Aorta (tissue), 5 donors: Measurements from ENCODE around the gene APOL5. TPM values are rescaled to one million over a fixed set of nuclear protein-coding genes. Genes with fewer than 3 reads are reported as not detected.

ENCODE experiments used
- ATAC-seq: fragments of 200-7000 bp; cut with Tn5 transposase; one replicate; pipeline ENCODE4 v1.9.1; 2022; ENCODE audit warnings: moderate library complexity; ENCODE audit not compliant: low FRiP score
- DNase-seq, 2 donors: peaks; one replicate each; pipeline ENCODE4 v3.0.0-alpha.2; 2020
- H3K27ac ChIP-seq, 2 donors: one replicate each; pipeline ENCODE4 v1.5.1; 2013; ENCODE audit warnings: low read length in 2 of 2, mild to moderate bottlenecking in 2 of 2, moderate library complexity in 2 of 2, control low read depth in 1 of 2, inconsistent platforms in 1 of 2, low read depth in 1 of 2
- H3K27me3 ChIP-seq, 2 donors: one replicate each; pipeline ENCODE4 v1.6.1; 2013; ENCODE audit warnings: control low read depth in 1 of 2, low read length in 1 of 2, mild to moderate bottlenecking in 1 of 2, moderate library complexity in 1 of 2; ENCODE audit not compliant: insufficient read depth in 2 of 2, control insufficient read depth in 1 of 2
- H3K36me3 ChIP-seq, 2 donors: one replicate each; pipeline ENCODE4 v1.6.1; 2013; ENCODE audit warnings: control low read depth in 1 of 2, low read length in 1 of 2, mild to moderate bottlenecking in 1 of 2; ENCODE audit not compliant: insufficient read depth in 2 of 2, control insufficient read depth in 1 of 2
- H3K4me1 ChIP-seq, 2 donors: one replicate each; pipeline ENCODE4 v1.6.1; 2013; ENCODE audit warnings: low read length in 2 of 2, control low read depth in 1 of 2, mild to moderate bottlenecking in 1 of 2, moderate library complexity in 1 of 2; ENCODE audit not compliant: insufficient read depth in 2 of 2, control insufficient read depth in 1 of 2
- H3K4me3 ChIP-seq, 2 donors: one replicate each; pipeline ENCODE4 v1.5.1; 2013; ENCODE audit warnings: low read length in 2 of 2, control low read depth in 1 of 2, mild to moderate bottlenecking in 1 of 2
- H3K9me3 ChIP-seq: one replicate; pipeline ENCODE4 v1.6.1; 2013; ENCODE audit warnings: mild to moderate bottlenecking, low read length; ENCODE audit not compliant: control insufficient read depth
- WGBS, 2 donors: extraction: QIAGEN DNeasy Blood & Tissue Kit; methylation state at CpG; one replicate each; pipeline ENCODE4 v1.1.7; 2013; 5-methylcytosine and 5-hydroxymethylcytosine counted together
- intact Hi-C, 2 donors: fragments of 100-400 bp; cut with DNase I; formaldehyde crosslinking; loops; one replicate each; pipeline versions ENCODE4 v1.14.2 to v1.15.0; 2022
- polyA plus RNA-seq, 2 donors: library from polyadenylated mRNA; stranded (reverse); fragments of 200-250 nt; gene quantifications; one replicate each; pipeline ENCODE4 v1.2.3, GENCODE V29; 2013
- total RNA-seq, 2 donors: library from RNA; stranded (reverse); fragmentation: NEBNext Ultra II Directional; extraction: Animal tissue kit (Norgen Biotek cat#: 25700); gene quantifications; one replicate each; pipeline ENCODE4 v1.2.1, GENCODE V29; 2021
- donor health status: healthy with polysubstance abuse.
- donor health status: Bipolar disorder and iron deficiency.
- donor health status: DM: no; HTN: no; CAD: no.
- donor health status: DM: no; HTN: no; CAD: no.
- donor health status: DM: yes; HTN: yes; CAD: no.

The APOL5 gene
- total and polyA plus RNA-seq, 4 donors, result not detected

GRCh38 chr22:35726398-35726797 lies 8.7 kb downstream of the APOL5 start:
- Histone ChIP-seq H3K36me3 (no peaks in the 10 kb centered on the region), H3K4me1 (no peaks in the 10 kb centered on the region), H3K27ac (no peak overlapping the region), H3K27me3 (peaks cover 0 to 1% of the 10 kb centered on the region in 2 donors), H3K9me3 (no peaks in the 10 kb centered on the region), H3K4me3 (no peak overlapping the region)
- intact Hi-C loops, result no loop called here
- DNase-seq, result no peak
- ATAC-seq, result no peak
- WGBS, 2 donors, result 77 to 83% methylated on average over 6 of the region's 6 CpGs

- intact Hi-C loops, result no loop called here
- Histone ChIP-seq H3K9me3 (no peaks in the 10 kb centered on the region), H3K36me3 (no peaks in the 10 kb centered on the region), H3K4me1 (no peaks in the 10 kb centered on the region), H3K27ac (no peak overlapping the region), H3K4me3 (no peak overlapping the region), H3K27me3 (peaks cover 0 to 1% of the 10 kb centered on the region in 2 donors)
- WGBS, 2 donors, result 85 to 88% methylated on average over 15 of the region's 15 CpGs
- DNase-seq (no peak), ATAC-seq (no peak)
Observed at GRCh38 chr22:35726933-35727332, 9.3 kb downstream of the APOL5 start.

GRCh38 chr22:35727436-35727835 lies 9.8 kb downstream of the APOL5 start:
- no peak for ATAC-seq
- no peaks in the 10 kb centered on the region for H3K36me3 ChIP-seq
- no peak overlapping the region for H3K27ac ChIP-seq
- peaks cover 0 to 1% of the 10 kb centered on the region in 2 donors for H3K27me3 ChIP-seq
- H3K9me3 ChIP-seq, result no peaks in the 10 kb centered on the region
- intact Hi-C loops, result no loop called here
- DNase-seq, result no peak
- no peak overlapping the region for H3K4me3 ChIP-seq
- H3K4me1 ChIP-seq, result no peaks in the 10 kb centered on the region
- WGBS, 2 donors, result 39 to 58% methylated on average over 11 of the region's 11 CpGs

- intact Hi-C loops, result no loop called here
Observed at GRCh38 chr22:35728639-35729308, 11.1 kb downstream of the APOL5 start.

GRCh38 chr22:35729309-35729698 lies 11.6 kb downstream of the APOL5 start:
- intact Hi-C loops, result no loop called here
- H3K27me3 ChIP-seq, result peaks cover 0 to 1% of the 10 kb centered on the region in 2 donors
- ATAC-seq (no peak), DNase-seq (no peak)
- no peak overlapping the region for H3K27ac ChIP-seq
- H3K4me1 ChIP-seq, result no peaks in the 10 kb centered on the region
- H3K36me3 ChIP-seq, result no peaks in the 10 kb centered on the region
- WGBS, 2 donors, result 91 to 92% methylated on average over 2 of the region's 2 CpGs
- H3K9me3 ChIP-seq, result no peaks in the 10 kb centered on the region
- H3K4me3 ChIP-seq, result no peak overlapping the region

More at GRCh38 chr22:35728639-35729308, 11.1 kb downstream of the APOL5 start:
- Histone ChIP-seq H3K4me3 (no peak overlapping the region), H3K9me3 (no peaks in the 10 kb centered on the region), H3K27me3 (peaks cover 0 to 1% of the 10 kb centered on the region in 2 donors), H3K4me1 (no peaks in the 10 kb centered on the region), H3K27ac (no peak overlapping the region), H3K36me3 (no peaks in the 10 kb centered on the region)
- ATAC-seq (no peak), DNase-seq (no peak)
- WGBS, 2 donors, result 86 to 87% methylated on average over 12 of the region's 12 CpGs

GRCh38 chr22:35731321-35731720 lies 13.6 kb downstream of the APOL5 start:
- Histone ChIP-seq H3K9me3 (no peaks in the 10 kb centered on the region), H3K27ac (no peak overlapping the region), H3K36me3 (no peaks in the 10 kb centered on the region), H3K4me1 (no peaks in the 10 kb centered on the region), H3K4me3 (no peak overlapping the region), H3K27me3 (peaks cover 0 to 1% of the 10 kb centered on the region in 2 donors)
- DNase-seq (no peak), ATAC-seq (no peak)
- WGBS, 2 donors, result 79 to 83% methylated on average over 10 of the region's 10 CpGs
- intact Hi-C loops, result no loop called here

- Histone ChIP-seq H3K36me3 (no peaks in the 10 kb centered on the region), H3K4me3 (no peak overlapping the region), H3K27me3 (no peaks in the 10 kb centered on the region), H3K4me1 (no peaks in the 10 kb centered on the region), H3K27ac (no peak overlapping the region), H3K9me3 (no peaks in the 10 kb centered on the region)
- intact Hi-C loops, result no loop called here
- WGBS, 2 donors, result 96% methylated on average over 9 of the region's 9 CpGs
- no peak for ATAC-seq
- no peak for DNase-seq
Observed at GRCh38 chr22:35732116-35732515, 14.4 kb downstream of the APOL5 start.

- no peaks in the 10 kb centered on the region for H3K36me3 ChIP-seq
- no peaks in the 10 kb centered on the region for H3K27me3 ChIP-seq
- H3K9me3 ChIP-seq, result no peaks in the 10 kb centered on the region
- H3K27ac ChIP-seq, result no peak overlapping the region
- intact Hi-C loops, result no loop called here
- WGBS, 2 donors, result 94 to 95% methylated on average over 10 of the region's 10 CpGs
- H3K4me3 ChIP-seq, result no peak overlapping the region
- ATAC-seq, result no peak
- DNase-seq, result no peak
- H3K4me1 ChIP-seq, result no peaks in the 10 kb centered on the region
Observed at GRCh38 chr22:35733036-35733435, 15.4 kb downstream of the APOL5 start.

- H3K27me3 ChIP-seq, result no peaks in the 10 kb centered on the region
- H3K4me1 ChIP-seq, result no peaks in the 10 kb centered on the region
- intact Hi-C loops, result no loop called here
- no peak overlapping the region for H3K4me3 ChIP-seq
- no peak for DNase-seq
- 74 to 78% methylated on average over 7 of the region's 7 CpGs for WGBS, 2 donors
- no peak for ATAC-seq
- H3K9me3 ChIP-seq, result no peaks in the 10 kb centered on the region
- H3K27ac ChIP-seq, result no peak overlapping the region
- H3K36me3 ChIP-seq, result no peaks in the 10 kb centered on the region
Observed at GRCh38 chr22:35733791-35734516, 16.3 kb downstream of the APOL5 start.
